GM12878 (cell line): ENCODE measurements around the gene UBE2Z. TPM values are rescaled to one million over a fixed set of nuclear protein-coding genes. Genes with fewer than 3 reads are reported as not detected.

Experiments used
- ATAC-seq: fragments of 200-7000 bp; cut with Tn5 transposase; 3 replicates; pipeline ENCODE4 v1.9.1; 2020; ENCODE audit warnings: mild to moderate bottlenecking, moderate library complexity
- BruUV-seq: library from RNA; stranded (reverse); fragments of 400-500 nt; replicated peaks from 2 replicates; lab custom pipeline; 2021; lab: Mats Ljungman, UMichigan
- CTCF ChIA-PET: fragments of 300-600 bp; sonication (Branson Sonifier 250); formaldehyde crosslinking; extraction: SDS; loops from one replicate; lab custom pipeline; 2021; ENCODE audit warnings: inconsistent platforms; lab: Yijun Ruan, JAX
- POLR2A ChIA-PET: fragments of 350-600 bp; formaldehyde crosslinking; extraction: SDS; loops from one replicate; lab custom pipeline; 2021; ENCODE audit warnings: inconsistent platforms; lab: Charles Lee
- RAD21 ChIA-PET: fragments of 300-600 bp; sonication (Branson Sonifier 250); formaldehyde crosslinking; loops from one replicate; lab custom pipeline; 2023; ENCODE audit warnings: antibody characterized with exemption; ENCODE audit not compliant: unreplicated experiment; lab: Charles Lee
- SMC1A ChIA-PET: fragments of 300-600 bp; sonication (Branson Sonifier 250); formaldehyde crosslinking; loops from one replicate; lab custom pipeline; 2023; ENCODE audit not compliant: unreplicated experiment, uncharacterized antibody; lab: Charles Lee
- DNase-seq: peaks from one replicate; pipeline ENCODE4 v3.0.0-alpha.2; 2011; ENCODE audit warnings: low read depth, low spot score
- FAIRE-seq: peaks from 3 replicates; lab custom pipeline; 2011; peaks lifted over from hg19 to GRCh38; lab: Jason Lieb, UNC
- H2AFZ ChIP-seq: 2 replicates; pipeline ENCODE4 v1.6.0; 2011; ENCODE audit warnings: low read depth, low read length, control low read depth; ENCODE audit not compliant: control insufficient read depth
- H3K27ac ChIP-seq: 2 replicates; pipeline ENCODE4 v1.5.1; 2011; ENCODE audit warnings: control low read depth; ENCODE audit not compliant: control insufficient read depth, insufficient read depth
- H3K27me3 ChIP-seq, 2 experiments: replicated peaks in 1 of 2; 2 replicates each; pipeline versions ENCODE4 v1.6.0 to v1.6.1; 2011; ENCODE audit warnings: low read length in 1 of 2; ENCODE audit not compliant: control insufficient read depth in 2 of 2, insufficient read depth in 2 of 2
- H3K36me3 ChIP-seq, 2 experiments: 2 replicates each; pipeline ENCODE4 v1.5.1; 2011; ENCODE audit warnings: low read length in 1 of 2; ENCODE audit not compliant: control insufficient read depth in 2 of 2, insufficient read depth in 2 of 2
- H3K4me1 ChIP-seq: 2 replicates; pipeline ENCODE4 v1.6.1; 2011; ENCODE audit warnings: mild to moderate bottlenecking, low read length, moderate library complexity, mixed read lengths; ENCODE audit not compliant: control insufficient read depth, insufficient read depth
- H3K4me2 ChIP-seq: 2 replicates; pipeline ENCODE4 v1.6.0; 2011; ENCODE audit warnings: control low read depth; ENCODE audit not compliant: control insufficient read depth, insufficient read depth
- H3K4me3 ChIP-seq: fragments of 200-600 bp; sonication (generic); 2 replicates; pipeline ENCODE4 v1.5.1; 2016
- H3K79me2 ChIP-seq: 2 replicates; pipeline ENCODE4 v1.6.0; 2011; ENCODE audit warnings: low read length; ENCODE audit not compliant: control insufficient read depth, insufficient read depth
- H3K9ac ChIP-seq: 2 replicates; pipeline ENCODE4 v1.8.0; 2011; ENCODE audit warnings: low read length, control low read depth, mixed read lengths; ENCODE audit not compliant: control insufficient read depth, insufficient read depth
- H3K9me3 ChIP-seq: replicated peaks from 3 replicates; pipeline ENCODE4 v1.5.1; 2011; ENCODE audit warnings: mild to moderate bottlenecking, low read length; ENCODE audit not compliant: control insufficient read depth, insufficient read depth
- H4K20me1 ChIP-seq: 2 replicates; pipeline ENCODE4 v1.6.0; 2011; ENCODE audit not compliant: control insufficient read depth, insufficient read depth
- CBFB ChIP-seq: IDR thresholded peaks from 2 replicates; pipeline ENCODE4 v1.6.1; 2016; ENCODE audit warnings: antibody characterized with exemption, low read depth
- EP300 ChIP-seq, 2 experiments: fragments of 150-350 bp in 1 of 2; IDR thresholded peaks; 2 replicates each; pipeline ENCODE4 v1.6.1; 2011 to 2012; ENCODE audit warnings: low read depth in 2 of 2, low read length in 2 of 2, borderline replicate concordance in 1 of 2, improper control_type of control experiment in 1 of 2, inconsistent platforms in 1 of 2; ENCODE audit not compliant: control insufficient read depth in 1 of 2
- HDAC6 ChIP-seq: fragments of 200-600 bp; sonication (generic); IDR thresholded peaks from one replicate; pipeline ENCODE4 v1.8.0; 2017; ENCODE audit warnings: antibody characterized with exemption; ENCODE audit not compliant: unreplicated experiment
- MLLT1 ChIP-seq: fragments of 450-650 bp; IDR thresholded peaks from 2 replicates; pipeline ENCODE4 v1.6.1; 2016; ENCODE audit warnings: mild to moderate bottlenecking
- MXI1 ChIP-seq: fragments of 150-350 bp; IDR thresholded peaks from 2 replicates; pipeline ENCODE4 v1.6.1; 2011; ENCODE audit warnings: low read depth, mild to moderate bottlenecking, inconsistent platforms, low read length, improper control_type of control experiment
- PAX8 ChIP-seq: fragments of 450-650 bp; IDR thresholded peaks from 2 replicates; pipeline ENCODE4 v1.6.1; 2017; ENCODE audit warnings: mild to moderate bottlenecking, moderate library complexity
- PBX3 ChIP-seq: IDR thresholded peaks from 2 replicates; pipeline ENCODE4 v1.6.1; 2011; ENCODE audit warnings: mild to moderate bottlenecking, low read depth, low read length, moderate library complexity; ENCODE audit not compliant: insufficient replicate concordance
- POLR2AphosphoS5 ChIP-seq: IDR thresholded peaks from 2 replicates; pipeline ENCODE4 v1.6.1; 2011; ENCODE audit warnings: mild to moderate bottlenecking, low read length, inconsistent platforms
- SIX5 ChIP-seq: IDR thresholded peaks from 2 replicates; pipeline ENCODE4 v1.6.1; 2011; ENCODE audit warnings: mild to moderate bottlenecking, low read depth, low read length, moderate library complexity; ENCODE audit not compliant: severe bottlenecking
- SMAD5 ChIP-seq: IDR thresholded peaks from 2 replicates; pipeline ENCODE4 v1.6.1; 2016; ENCODE audit warnings: antibody characterized with exemption, low read depth
- STAT1 ChIP-seq: fragments of 450-650 bp; conservative IDR thresholded peaks from 2 replicates; pipeline ENCODE4 v1.6.1; 2014; ENCODE audit warnings: antibody characterized with exemption, mild to moderate bottlenecking
- TCF12 ChIP-seq: IDR thresholded peaks from 2 replicates; pipeline ENCODE4 v1.6.1; 2011; ENCODE audit warnings: low read depth, mild to moderate bottlenecking, low read length
- TCF7 ChIP-seq: IDR thresholded peaks from 2 replicates; pipeline ENCODE4 v1.6.1; 2014; ENCODE audit warnings: antibody characterized with exemption, borderline replicate concordance
- WRNIP1 ChIP-seq: IDR thresholded peaks from 2 replicates; pipeline ENCODE4 v1.6.1; 2011; ENCODE audit warnings: low read depth, low read length, improper control_type of control experiment, borderline replicate concordance
- ZBTB4 ChIP-seq: fragments of 450-650 bp; formaldehyde crosslinking; IDR thresholded peaks from 2 replicates; pipeline ENCODE4 v1.4.0; 2022; ENCODE audit warnings: mild to moderate bottlenecking, moderate library complexity
- WGBS: methylation state at CpG from one replicate; pipeline ENCODE4 v1.1.6; 2016; ENCODE audit warnings: low lambda C conversion rate; ENCODE audit not compliant: insufficient replicate concordance, insufficient coverage; ENCODE audit errors: missing lambda C conversion rate; 5-methylcytosine and 5-hydroxymethylcytosine counted together
- in situ Hi-C: fragments of 300-500 bp; cut with MboI; formaldehyde crosslinking; loops from 9 replicates; pipeline ENCODE4 v1.14.3; 2018; ENCODE audit warnings: mixed read lengths
- intact Hi-C: fragments of 100-400 bp; cut with micrococcal nuclease; formaldehyde crosslinking; loops from one replicate; pipeline ENCODE4 v1.14.2; 2022; ENCODE audit not compliant: unreplicated experiment
- polyA plus RNA-seq, 11 experiments: library from polyadenylated mRNA; depleted of rRNA in 4 of 11; unstranded in 6 of 11; stranded (reverse) in 5 of 11; fragments of >200 nt; fragmentation: Nextera tagmentation in 4 of 11; fragmentation: Illumina TruSeq in 1 of 11; extraction: Ambion mirVana in 4 of 11; extraction: Trizol in 1 of 11; gene quantifications; 1 replicate in 1 of 11; 2 replicates in 10 of 11; pipeline versions ENCODE4 v1.2.1 to v1.2.3, GENCODE V29; 2011 to 2016; ENCODE audit warnings: inconsistent platforms in 2 of 11, missing spikeins in 2 of 11, low read depth in 1 of 11
- total RNA-seq, 4 experiments: library from RNA; depleted of rRNA in 3 of 4; stranded (reverse); fragments of >200 nt in 3 of 4; fragmentation: Illumina TruSeq in 1 of 4; extraction: Trizol in 1 of 4; gene quantifications; 2 replicates each; pipeline versions ENCODE4 v1.2.1 to v1.2.3, GENCODE V29; 2013 to 2021

Gene UBE2Z
- total and polyA plus RNA-seq, 10 of the 15 experiments (the other 5 are each of a cell fraction or from before 2014, with no cell fraction given): 23.1 to 191 (median 57.4) TPM

- H3K4me1 ChIP-seq: no peaks in the 10 kb centered on the region
- ChIA-PET RAD21 (interaction anchor here (0.6 to 1.1 kb wide), 2 partner anchors 72 to 1931 kb away, joined by 4 read pairs; no protein-coding TSS in a partner anchor), CTCF (interaction anchor here (0.6 to 1.4 kb wide), 3 partner anchors 10 to 72 kb away, joined by 3 to 6 read pairs (median 3); no protein-coding TSS in a partner anchor), POLR2A (interaction anchor here (0.5 kb wide), 1 partner anchor 57 kb away, joined by 5 read pairs; no protein-coding TSS in a partner anchor), SMC1A (interaction anchor here (0.6 to 0.9 kb wide), 2 partner anchors 33 to 1240 kb away, joined by 3 read pairs; partner anchors contain the start of gene COL1A1)
- no peak overlapping the region for H3K27ac ChIP-seq
- H3K4me3 ChIP-seq: no peak overlapping the region
- in situ Hi-C loops: no loop called here
- DNase-seq: no peak
- H3K4me2 ChIP-seq: no peak overlapping the region
- intact Hi-C loops: no loop called here
- no peak overlapping the region for H2AFZ ChIP-seq
- no peak; the same call in 2 of the 3 replicates for ATAC-seq
- no peaks in the 10 kb centered on the region for H3K79me2 ChIP-seq
- WGBS: 6% methylated on average over 11 of the region's 11 CpGs
- TF ChIP-seq SMAD5 (no peak), MXI1 (no peak), STAT1 (no peak), PBX3 (no peak), EP300 (IDR thresholded peaks at IDR 0.05; ENCODE audit: borderline replicate concordance in 1 of 2, control insufficient read depth in 1 of 2, low read depth in 2 of 2, low read length in 2 of 2) (no peak), WRNIP1 (no peak), SIX5 (no peak), TCF12 (no peak), ZBTB4 (CRISPR knock-in tag) (no peak), CBFB (no peak), TCF7 (no peak), MLLT1 (no peak), POLR2AphosphoS5 (no peak), PAX8 (no peak), HDAC6 (no peak)
- H3K9me3 ChIP-seq: no peaks in the 10 kb centered on the region
- no peak overlapping the region for H3K9ac ChIP-seq
- H4K20me1 ChIP-seq: no peaks in the 10 kb centered on the region
- FAIRE-seq: no peak
- peaks cover 3 to 8% of the 10 kb centered on the region in 2 experiments for H3K27me3 ChIP-seq
- BruUV-seq: no TSS peak
- H3K36me3 ChIP-seq: no peaks in the 10 kb centered on the region
Measured at GRCh38 chr17:48960834-48961515, 52.8 kb downstream of the UBE2Z start.
